IMR-90 (cell line): ENCODE measurements around the gene SCAF4. TPM values are rescaled to one million over a fixed set of nuclear protein-coding genes. Genes with fewer than 3 reads are reported as not detected.

Experiments
- ATAC-seq: fragments of 200-7000 bp; cut with Tn5 transposase; 2 replicates; pipeline ENCODE4 v1.9.1; 2020; ENCODE audit warnings: low read depth, mild to moderate bottlenecking, moderate library complexity
- BruUV-seq: library from RNA; stranded (reverse); fragments of 400-500 nt; replicated peaks from 2 replicates; lab custom pipeline; 2021; lab: Mats Ljungman, UMichigan
- CTCF ChIA-PET: fragments of 300-600 bp; formaldehyde crosslinking; extraction: SDS; loops from one replicate; lab custom pipeline; 2021; ENCODE audit warnings: antibody characterized with exemption; lab: Yijun Ruan, JAX
- POLR2A ChIA-PET: fragments of 300-600 bp; sonication (Branson Sonifier 250); formaldehyde crosslinking; loops from one replicate; lab custom pipeline; 2022; ENCODE audit warnings: antibody characterized with exemption; ENCODE audit not compliant: unreplicated experiment; lab: Charles Lee
- DNase-seq: peaks from one replicate; pipeline ENCODE4 v3.0.0; 2013
- H2AFZ ChIP-seq: replicated peaks from 2 replicates; pipeline ENCODE3; 2013; ENCODE audit warnings: low read length, mild to moderate bottlenecking; ENCODE audit not compliant: poor library complexity
- H2AK5ac ChIP-seq: 2 replicates; pipeline ENCODE4 v1.6.1; 2013; ENCODE audit warnings: low read depth, low read length, inconsistent platforms
- H2AK9ac ChIP-seq: replicated peaks from 2 replicates; pipeline ENCODE3; 2013; ENCODE audit warnings: mild to moderate bottlenecking, low read depth, low read length, moderate library complexity; ENCODE audit not compliant: poor library complexity
- H2BK120ac ChIP-seq: 2 replicates; pipeline ENCODE4 v1.6.1; 2013; ENCODE audit warnings: low read depth, low read length, inconsistent platforms
- H2BK15ac ChIP-seq: 3 replicates; pipeline ENCODE4 v1.6.1; 2013; ENCODE audit warnings: low read depth, low read length, inconsistent platforms
- H2BK20ac ChIP-seq: 2 replicates; pipeline ENCODE4 v1.6.1; 2013; ENCODE audit warnings: low read depth, mild to moderate bottlenecking, inconsistent platforms, low read length, moderate library complexity
- H2BK5ac ChIP-seq: 2 replicates; pipeline ENCODE4 v1.6.1; 2013; ENCODE audit warnings: mild to moderate bottlenecking, low read depth, low read length, inconsistent platforms; ENCODE audit not compliant: poor library complexity, severe bottlenecking
- H3K14ac ChIP-seq: replicated peaks from 2 replicates; pipeline ENCODE4 v1.6.1; 2013; ENCODE audit warnings: low read depth, low read length, inconsistent platforms
- H3K18ac ChIP-seq: 2 replicates; pipeline ENCODE4 v1.6.1; 2013; ENCODE audit warnings: low read depth, low read length, control low read depth
- H3K23ac ChIP-seq: 2 replicates; pipeline ENCODE4 v1.6.1; 2013; ENCODE audit warnings: low read depth, low read length, inconsistent platforms
- H3K27ac ChIP-seq: 2 replicates; pipeline ENCODE4 v1.5.1; 2013; ENCODE audit warnings: mild to moderate bottlenecking, control low read depth, low read length; ENCODE audit not compliant: insufficient read depth
- H3K27me3 ChIP-seq: 2 replicates; pipeline ENCODE4 v1.6.1; 2013; ENCODE audit warnings: low read length; ENCODE audit not compliant: control insufficient read depth, insufficient read depth
- H3K36me3 ChIP-seq: 2 replicates; pipeline ENCODE4 v1.6.1; 2013; ENCODE audit warnings: low read length, mixed read lengths; ENCODE audit not compliant: control insufficient read depth, insufficient read depth
- H3K4ac ChIP-seq: 2 replicates; pipeline ENCODE4 v1.6.1; 2013; ENCODE audit warnings: low read depth, low read length, inconsistent platforms
- H3K4me1 ChIP-seq: 2 replicates; pipeline ENCODE4 v1.6.1; 2013; ENCODE audit warnings: low read length, mixed read lengths; ENCODE audit not compliant: control insufficient read depth, insufficient read depth
- H3K4me2 ChIP-seq: 2 replicates; pipeline ENCODE4 v1.6.1; 2013; ENCODE audit warnings: low read depth, mild to moderate bottlenecking, control low read depth, low read length, moderate library complexity
- H3K4me3 ChIP-seq: 2 replicates; pipeline ENCODE4 v1.5.1; 2013; ENCODE audit warnings: low read depth, mild to moderate bottlenecking, control low read depth, low read length, moderate library complexity; ENCODE audit not compliant: insufficient read depth
- H3K56ac ChIP-seq: 2 replicates; pipeline ENCODE4 v1.6.1; 2013; ENCODE audit warnings: low read length, inconsistent platforms; ENCODE audit not compliant: insufficient read depth; ENCODE audit errors: extremely low read depth
- H3K79me1 ChIP-seq, 2 experiments: 2 replicates each; pipeline ENCODE4 v1.6.1; 2013; ENCODE audit warnings: low read length in 2 of 2, inconsistent platforms in 1 of 2, low read depth in 1 of 2
- H3K9ac ChIP-seq: 2 replicates; pipeline ENCODE4 v1.6.1; 2013; ENCODE audit warnings: low read depth, low read length, control low read depth
- H3K9me1 ChIP-seq: 2 replicates; pipeline ENCODE4 v1.6.1; 2013; ENCODE audit warnings: low read length, inconsistent platforms; ENCODE audit not compliant: insufficient read depth
- H3K9me3 ChIP-seq: 2 replicates; pipeline ENCODE4 v1.6.1; 2013; ENCODE audit warnings: low read length; ENCODE audit not compliant: control insufficient read depth, insufficient read depth
- H4K20me1 ChIP-seq: 2 replicates; pipeline ENCODE4 v1.6.1; 2013; ENCODE audit warnings: low read length, inconsistent platforms; ENCODE audit not compliant: insufficient read depth
- H4K5ac ChIP-seq: 2 replicates; pipeline ENCODE4 v1.6.1; 2013; ENCODE audit warnings: mild to moderate bottlenecking, low read depth, low read length, control low read depth
- H4K8ac ChIP-seq, 2 experiments: 2 replicates each; pipeline ENCODE4 v1.6.1; 2013; ENCODE audit warnings: low read depth in 2 of 2, low read length in 2 of 2, control low read depth in 1 of 2, inconsistent platforms in 1 of 2
- H4K91ac ChIP-seq: 2 replicates; pipeline ENCODE4 v1.6.1; 2013; ENCODE audit warnings: low read depth, low read length, inconsistent platforms; ENCODE audit not compliant: insufficient read depth
- CHD1 ChIP-seq: IDR thresholded peaks from 2 replicates; pipeline ENCODE4 v1.6.1; 2012; ENCODE audit warnings: low read depth, low read length, improper control_type of control experiment
- MAFK ChIP-seq: IDR thresholded peaks from 2 replicates; pipeline ENCODE4 v1.6.1; 2012; ENCODE audit warnings: low read depth, low read length, improper control_type of control experiment
- MXI1 ChIP-seq: IDR thresholded peaks from 2 replicates; pipeline ENCODE4 v1.6.1; 2012; ENCODE audit warnings: low read depth, mild to moderate bottlenecking, low read length, moderate library complexity, borderline replicate concordance
- WGBS, 2 experiments: methylation state at CpG; one replicate each; pipeline versions ENCODE4 v1.1.5 to v1.1.7; 2013; ENCODE audit warnings: missing lambda C conversion rate in 2 of 2; ENCODE audit not compliant: insufficient read length in 1 of 2; ENCODE audit errors: extremely low coverage in 2 of 2; 5-methylcytosine and 5-hydroxymethylcytosine counted together
- dilution Hi-C: fragments of 300-500 bp; cut with HindIII; formaldehyde crosslinking; loops from one replicate; pipeline ENCODE4 v1.14.3; 2018; ENCODE audit warnings: low sequenced_read_pairs; ENCODE audit not compliant: unreplicated experiment
- in situ Hi-C: fragments of 300-500 bp; cut with MboI; formaldehyde crosslinking; loops from 3 replicates; pipeline ENCODE4 v1.14.3; 2019; ENCODE audit warnings: low sequenced_read_pairs, inconsistent platforms, mixed read lengths
- intact Hi-C: fragments of 100-400 bp; cut with micrococcal nuclease; formaldehyde crosslinking; loops from 2 replicates; pipeline ENCODE4 v1.10.0; 2022
- polyA plus RNA-seq, 3 experiments: library from polyadenylated mRNA; depleted of rRNA; stranded (reverse); fragments of >200 nt; gene quantifications; 2 replicates each; pipeline ENCODE4 v1.2.3, GENCODE V29; 2012; ENCODE audit warnings: low replicate concordance in 1 of 3
- total RNA-seq: library from RNA; depleted of rRNA; stranded (reverse); fragments of >200 nt; gene quantifications from 2 replicates; pipeline ENCODE4 v1.2.3, GENCODE V29; 2012
- TF ChIP-seq, protein P1 (sequence below): conservative IDR thresholded peaks from 2 replicates; pipeline ENCODE4 v1.5.1; 2012; ENCODE audit warnings: mild to moderate bottlenecking, low read depth, low read length, improper control_type of control experiment

SCAF4 gene
- total and polyA plus RNA-seq, 2 of the 4 experiments (the other 2 are of a cell fraction), result 2.7 to 12.1 TPM

DNA sequence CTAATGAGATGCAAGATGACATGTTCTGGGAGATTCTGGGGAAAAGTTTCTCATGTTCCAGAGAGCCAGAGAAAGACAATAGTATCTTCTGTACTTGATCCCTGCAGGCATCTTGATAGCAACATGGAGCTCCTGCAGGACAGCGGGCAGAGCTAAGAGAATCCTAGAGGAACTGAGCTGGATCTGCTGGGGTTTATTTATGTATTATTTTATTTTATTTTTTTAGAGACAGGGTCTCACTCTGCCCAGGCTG, 22.7 kb upstream of the SCAF4 start:
- POLR2A ChIA-PET, result no interaction called here
- no peak overlapping the region for H3K4me2 ChIP-seq
- no peak overlapping the region for H3K4me3 ChIP-seq
- H2BK15ac ChIP-seq, result no peak overlapping the region
- no peak overlapping the region for H3K18ac ChIP-seq
- H3K14ac ChIP-seq, result no peak overlapping the region
- CTCF ChIA-PET, result no interaction called here
- no peaks in the 10 kb centered on the region for H3K9me3 ChIP-seq
- H4K91ac ChIP-seq, result no peak overlapping the region
- TF ChIP-seq MXI1, result no peak
- TF ChIP-seq, protein P1, sequence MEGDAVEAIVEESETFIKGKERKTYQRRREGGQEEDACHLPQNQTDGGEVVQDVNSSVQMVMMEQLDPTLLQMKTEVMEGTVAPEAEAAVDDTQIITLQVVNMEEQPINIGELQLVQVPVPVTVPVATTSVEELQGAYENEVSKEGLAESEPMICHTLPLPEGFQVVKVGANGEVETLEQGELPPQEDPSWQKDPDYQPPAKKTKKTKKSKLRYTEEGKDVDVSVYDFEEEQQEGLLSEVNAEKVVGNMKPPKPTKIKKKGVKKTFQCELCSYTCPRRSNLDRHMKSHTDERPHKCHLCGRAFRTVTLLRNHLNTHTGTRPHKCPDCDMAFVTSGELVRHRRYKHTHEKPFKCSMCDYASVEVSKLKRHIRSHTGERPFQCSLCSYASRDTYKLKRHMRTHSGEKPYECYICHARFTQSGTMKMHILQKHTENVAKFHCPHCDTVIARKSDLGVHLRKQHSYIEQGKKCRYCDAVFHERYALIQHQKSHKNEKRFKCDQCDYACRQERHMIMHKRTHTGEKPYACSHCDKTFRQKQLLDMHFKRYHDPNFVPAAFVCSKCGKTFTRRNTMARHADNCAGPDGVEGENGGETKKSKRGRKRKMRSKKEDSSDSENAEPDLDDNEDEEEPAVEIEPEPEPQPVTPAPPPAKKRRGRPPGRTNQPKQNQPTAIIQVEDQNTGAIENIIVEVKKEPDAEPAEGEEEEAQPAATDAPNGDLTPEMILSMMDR, result no peak
- TF ChIP-seq MAFK, result no peak
- TF ChIP-seq CHD1, result no peak
- no peaks in the 10 kb centered on the region for H3K9me1 ChIP-seq
- ATAC-seq (no peak), DNase-seq (no peak)
- H3K27me3 ChIP-seq, result no peaks in the 10 kb centered on the region; the same call in 1 of the 2 replicates
- H2AK9ac ChIP-seq, result peak overlapping the region; percentile 50
- BruUV-seq, result no TSS peak
- H2BK20ac ChIP-seq, result no peak overlapping the region
- H4K8ac ChIP-seq, result no peak overlapping the region
- no peak overlapping the region for H4K5ac ChIP-seq
- no peak overlapping the region for H3K56ac ChIP-seq
- H2BK5ac ChIP-seq, result no peak overlapping the region
- H3K9ac ChIP-seq, result no peak overlapping the region
- H4K20me1 ChIP-seq, result no peaks in the 10 kb centered on the region
- in situ Hi-C loops (no loop called here), dilution Hi-C loops (no loop called here), intact Hi-C loops (no loop called here)
- no peak overlapping the region for H3K23ac ChIP-seq
- H3K27ac ChIP-seq, result no peak overlapping the region
- no peak overlapping the region for H2AK5ac ChIP-seq
- H3K79me1 ChIP-seq, result no peaks in the 10 kb centered on the region
- H3K4me1 ChIP-seq, result no peaks in the 10 kb centered on the region
- H2BK120ac ChIP-seq, result no peak overlapping the region
- H3K4ac ChIP-seq, result no peak overlapping the region
- no peak overlapping the region for H2AFZ ChIP-seq
- H3K36me3 ChIP-seq, result no peaks in the 10 kb centered on the region
- WGBS, 2 experiments, result no CpG with 5 or more reads among the region's 1 CpG
